ENCODE measurements around the gene LCTL. TPM values are rescaled to one million over a fixed set of nuclear protein-coding genes. Genes with fewer than 3 reads are reported as not detected.

LCTL gene
- total RNA-seq, 1 experiment from 2014 or later = not detected

DNA sequence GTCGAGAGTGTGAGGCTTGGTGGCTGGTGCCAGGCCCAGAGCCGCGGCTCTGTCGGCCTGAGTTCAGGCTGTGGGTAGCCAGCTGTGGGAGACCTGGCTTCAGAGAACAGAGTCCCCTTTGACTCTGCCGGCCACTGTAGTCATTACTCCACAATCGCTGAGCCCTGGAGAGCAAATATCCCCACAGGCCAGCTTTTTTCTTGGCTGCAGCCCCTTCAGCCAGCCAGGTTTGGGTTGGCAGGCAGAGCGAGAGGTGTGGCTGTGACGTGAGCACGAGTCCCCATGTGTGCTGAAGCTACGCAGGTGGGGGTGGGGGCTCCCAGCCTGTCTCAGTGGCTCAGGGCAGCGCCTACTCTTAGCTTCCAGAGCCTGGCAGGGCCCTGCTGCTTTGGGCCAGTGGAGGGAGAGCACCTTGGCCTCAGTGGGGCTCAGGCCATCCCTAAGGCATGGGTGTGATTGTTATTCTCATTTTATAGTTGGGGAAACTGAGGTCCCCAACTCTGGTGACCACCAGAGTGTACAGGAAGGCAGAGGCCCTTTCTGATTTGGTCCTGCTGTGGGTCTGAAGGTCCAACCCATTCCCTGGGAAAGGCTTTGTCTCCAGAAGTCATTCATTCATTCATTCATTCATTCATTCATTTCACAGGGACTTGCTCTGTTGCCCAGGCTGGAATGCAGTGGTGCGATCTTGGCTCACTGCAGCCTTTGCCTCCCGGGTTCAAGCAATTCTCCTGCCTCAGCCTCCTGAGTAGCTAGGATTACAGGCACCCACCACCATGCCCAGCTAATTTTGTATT lies 45.7 kb upstream of the LCTL start:
- RAD21 ChIA-PET (ENCODE audit: low non-redundant PET in 1 of 2, low total read pairs in 2 of 2, uncharacterized antibody in 2 of 2, unreplicated experiment in 2 of 2) = no interaction called here
- POLR2A ChIA-PET = no interaction called here
- BruUV-seq (replicated peaks) = no TSS peak
- CTCF ChIA-PET = interaction anchor here (0.8 kb wide), 1 partner anchor 74 kb away, joined by 3 read pairs; no protein-coding TSS in a partner anchor
- H3K4me2 ChIP-seq (ENCODE audit: low read length) = no peak overlapping the region
- no peaks in the 10 kb centered on the region for H4K20me1 ChIP-seq (ENCODE audit: insufficient read depth)
- no peak for DNase-seq (ENCODE audit: low read depth, low spot score)
- no peaks in the 10 kb centered on the region for H3K9me2 ChIP-seq (ENCODE audit: insufficient read depth)
- ATAC-seq = no peak
- no peaks in the 10 kb centered on the region for H3K4me1 ChIP-seq (ENCODE audit: control insufficient read depth in 1 of 2, insufficient read depth in 2 of 2, low read length in 2 of 2)
- H3K27me3 ChIP-seq (ENCODE audit: insufficient read depth, low read length) = no peaks in the 10 kb centered on the region
- H3K27ac ChIP-seq (ENCODE audit: low read depth, low read length) = no peak overlapping the region
- H3K4me3 ChIP-seq (replicated peaks in 1 of 2; ENCODE audit: low read depth in 1 of 2, low read length in 2 of 2) = no peak overlapping the region
- H3K79me2 ChIP-seq (ENCODE audit: insufficient read depth, low read length) = no peaks in the 10 kb centered on the region
- no peak overlapping the region for H3K9ac ChIP-seq (ENCODE audit: low read length)
- no peaks in the 10 kb centered on the region for H3K36me3 ChIP-seq (ENCODE audit: control insufficient read depth in 1 of 2, insufficient read depth in 2 of 2, low read length in 2 of 2)
- intact Hi-C loops (cut with micrococcal nuclease) = no loop called here
- TF ChIP-seq FOSL1 (IDR thresholded peaks at IDR 0.05; ENCODE audit: low read depth) (no peak), ZFX (IDR thresholded peaks at IDR 0.05) (no peak), EGR1 (IDR thresholded peaks at IDR 0.05; ENCODE audit: low read depth) (no peak), POLR2A (IDR thresholded peaks at IDR 0.05; ENCODE audit: borderline replicate concordance, extremely low read depth, insufficient read depth, insufficient read length) (no peak), CBX3 (IDR thresholded peaks at IDR 0.05; ENCODE audit: low read depth) (no peak), POLR2AphosphoS5 (IDR thresholded peaks at IDR 0.05; ENCODE audit: low read depth, low read length) (no peak), ZNF274 (IDR thresholded peaks at IDR 0.05; ENCODE audit: low read depth, low read length) (no peak), CEBPB (IDR thresholded peaks at IDR 0.05; ENCODE audit: low read depth) (no peak), SP1 (IDR thresholded peaks at IDR 0.05; ENCODE audit: low read depth) (no peak), YY1 (IDR thresholded peaks at IDR 0.05; ENCODE audit: extremely low read depth, insufficient replicate concordance, low read depth, low read length) (no peak), EZH2phosphoT487 (IDR thresholded peaks at IDR 0.05; ENCODE audit: borderline replicate concordance) (no peak), TCF7L2 (IDR thresholded peaks at IDR 0.05; ENCODE audit: borderline replicate concordance, extremely low read depth, insufficient read depth, insufficient read length) (no peak), JUND (IDR thresholded peaks at IDR 0.05) (no peak), ELF1 (IDR thresholded peaks at IDR 0.05; ENCODE audit: borderline replicate concordance, low read depth) (no peak), SIN3A (IDR thresholded peaks at IDR 0.05; ENCODE audit: low read depth) (no peak)
- TF ChIP-seq, protein P1, sequence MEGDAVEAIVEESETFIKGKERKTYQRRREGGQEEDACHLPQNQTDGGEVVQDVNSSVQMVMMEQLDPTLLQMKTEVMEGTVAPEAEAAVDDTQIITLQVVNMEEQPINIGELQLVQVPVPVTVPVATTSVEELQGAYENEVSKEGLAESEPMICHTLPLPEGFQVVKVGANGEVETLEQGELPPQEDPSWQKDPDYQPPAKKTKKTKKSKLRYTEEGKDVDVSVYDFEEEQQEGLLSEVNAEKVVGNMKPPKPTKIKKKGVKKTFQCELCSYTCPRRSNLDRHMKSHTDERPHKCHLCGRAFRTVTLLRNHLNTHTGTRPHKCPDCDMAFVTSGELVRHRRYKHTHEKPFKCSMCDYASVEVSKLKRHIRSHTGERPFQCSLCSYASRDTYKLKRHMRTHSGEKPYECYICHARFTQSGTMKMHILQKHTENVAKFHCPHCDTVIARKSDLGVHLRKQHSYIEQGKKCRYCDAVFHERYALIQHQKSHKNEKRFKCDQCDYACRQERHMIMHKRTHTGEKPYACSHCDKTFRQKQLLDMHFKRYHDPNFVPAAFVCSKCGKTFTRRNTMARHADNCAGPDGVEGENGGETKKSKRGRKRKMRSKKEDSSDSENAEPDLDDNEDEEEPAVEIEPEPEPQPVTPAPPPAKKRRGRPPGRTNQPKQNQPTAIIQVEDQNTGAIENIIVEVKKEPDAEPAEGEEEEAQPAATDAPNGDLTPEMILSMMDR (IDR thresholded peaks at IDR 0.05 in 2 of 3, conservative IDR thresholded peaks at IDR 0.05 in 1 of 3; ENCODE audit: borderline replicate concordance in 1 of 3, insufficient read depth in 1 of 3, low read depth in 2 of 3, low read length in 2 of 3) = no peak
- TF ChIP-seq, protein P2, sequence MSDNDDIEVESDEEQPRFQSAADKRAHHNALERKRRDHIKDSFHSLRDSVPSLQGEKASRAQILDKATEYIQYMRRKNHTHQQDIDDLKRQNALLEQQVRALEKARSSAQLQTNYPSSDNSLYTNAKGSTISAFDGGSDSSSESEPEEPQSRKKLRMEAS (IDR thresholded peaks at IDR 0.05) = no peak
- TF ChIP-seq, protein P3, sequence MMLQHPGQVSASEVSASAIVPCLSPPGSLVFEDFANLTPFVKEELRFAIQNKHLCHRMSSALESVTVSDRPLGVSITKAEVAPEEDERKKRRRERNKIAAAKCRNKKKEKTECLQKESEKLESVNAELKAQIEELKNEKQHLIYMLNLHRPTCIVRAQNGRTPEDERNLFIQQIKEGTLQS (IDR thresholded peaks at IDR 0.05) = no peak
- no peaks in the 10 kb centered on the region for H3K9me3 ChIP-seq (ENCODE audit: control insufficient read depth in 1 of 2, insufficient read depth in 1 of 2, low read depth in 1 of 2, low read length in 2 of 2)
- H2AFZ ChIP-seq (ENCODE audit: low read depth, low read length, poor library complexity, severe bottlenecking) = no peak overlapping the region
